ENCODE data around the gene SUGT1.
"Not testable (repeated sequence)": the region's sequence is repeated elsewhere in the genome, so short reads cannot be mapped to it uniquely, and the experiment has no call there.

The SUGT1 gene

GRCh38 chr13:52652196-52652979 is at the start of gene SUGT1:
Gene SUGT1 (plus strand): TSS chr13:52652836. CDS start chr13:52652921, 85 bp downstream.
- DNase-seq: peak; percentile 85

DNA sequence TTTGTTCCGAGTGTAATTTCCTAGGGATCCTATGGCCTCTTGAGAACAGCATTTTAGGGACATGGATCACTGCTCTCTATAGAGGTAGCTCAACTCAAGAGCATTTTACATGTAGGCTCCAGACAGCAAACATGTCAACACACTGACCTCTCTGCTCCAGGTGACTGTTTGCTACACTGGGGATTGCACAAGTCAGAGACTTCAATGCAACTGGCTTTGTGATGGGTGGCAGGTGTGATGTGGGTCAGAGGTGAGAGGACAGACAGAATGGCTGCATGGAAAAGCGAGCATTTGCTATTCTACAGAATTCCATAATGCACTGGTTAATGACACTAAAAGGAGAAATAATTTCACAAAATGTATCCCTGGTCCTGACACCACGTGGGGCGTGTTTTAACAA is 49.3 kb upstream of the SUGT1 start:
- DNase-seq: not testable (repeated sequence)

DNA sequence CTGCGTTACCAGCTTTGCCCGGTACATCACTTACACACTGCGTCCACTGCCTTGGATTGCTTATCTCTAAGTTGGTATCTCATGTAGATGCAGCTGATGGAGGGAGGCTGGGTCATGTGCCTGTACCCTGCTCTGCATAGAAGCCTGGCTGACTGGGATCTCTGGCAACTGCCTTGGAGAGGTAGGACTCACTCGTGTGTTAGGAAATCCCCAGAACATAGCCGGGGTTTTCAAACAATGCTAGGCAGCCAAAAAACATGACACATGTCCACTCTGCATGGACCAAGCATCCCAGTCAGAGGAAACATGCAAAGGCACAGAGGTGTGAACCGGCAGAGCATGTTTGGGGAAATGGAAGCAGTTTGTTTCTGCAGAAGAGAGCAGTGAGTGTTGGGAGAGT is 46.5 kb upstream of the SUGT1 start:
- DNase-seq: not testable (repeated sequence)

- not testable (repeated sequence) for DNase-seq
Observed at GRCh38 chr13:52606795-52607194, 45.8 kb upstream of the SUGT1 start.

DNA sequence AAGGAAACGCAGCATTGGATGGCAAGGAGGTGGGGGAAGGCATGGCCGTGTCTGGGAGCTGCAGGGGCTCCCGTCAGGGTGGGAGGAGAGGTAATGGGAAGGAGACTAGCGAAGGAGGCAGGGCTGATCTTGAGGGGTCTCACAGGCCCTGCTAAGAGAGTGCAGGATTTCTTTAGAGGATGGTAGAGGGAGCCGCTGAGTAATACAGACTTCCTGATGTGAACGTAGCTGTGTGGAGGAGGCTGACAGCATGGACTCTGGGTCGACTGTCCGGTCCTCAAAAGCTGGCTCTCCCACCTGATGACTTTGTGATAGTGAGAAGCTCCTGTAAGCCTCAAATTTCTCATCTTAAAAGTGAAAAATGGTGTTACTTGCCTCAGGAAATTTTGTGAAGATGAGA is 44.5 kb upstream of the SUGT1 start:
- DNase-seq: not testable (repeated sequence)

- peak; percentile 20 for DNase-seq
Observed at GRCh38 chr13:52609013-52609606, 43.5 kb upstream of the SUGT1 start.

GRCh38 chr13:52610158-52610557 is 42.5 kb upstream of the SUGT1 start:
- not testable (repeated sequence) for DNase-seq

GRCh38 chr13:52615134-52615801 is 37.4 kb upstream of the SUGT1 start:
- no peak for DNase-seq

DNA sequence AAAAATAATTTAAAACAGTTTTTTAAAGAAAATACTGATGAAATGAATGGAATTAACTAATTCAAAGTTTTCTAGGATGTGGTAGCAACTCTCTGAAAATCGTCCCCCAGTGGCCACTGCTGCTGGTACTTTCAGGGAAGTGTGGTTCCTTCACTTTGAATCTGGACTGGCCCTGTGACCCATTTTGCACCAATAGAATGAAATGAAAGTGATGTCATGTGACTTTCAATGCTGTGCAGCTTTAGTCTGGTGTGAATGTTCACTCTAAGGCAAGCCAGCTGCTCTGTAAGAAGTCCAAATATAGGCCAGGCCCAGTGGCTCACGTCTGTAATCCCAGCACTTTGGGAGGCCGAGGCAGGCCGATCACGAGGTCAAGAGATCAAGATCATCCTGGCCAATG is 36.8 kb upstream of the SUGT1 start:
- DNase-seq: no peak

DNA sequence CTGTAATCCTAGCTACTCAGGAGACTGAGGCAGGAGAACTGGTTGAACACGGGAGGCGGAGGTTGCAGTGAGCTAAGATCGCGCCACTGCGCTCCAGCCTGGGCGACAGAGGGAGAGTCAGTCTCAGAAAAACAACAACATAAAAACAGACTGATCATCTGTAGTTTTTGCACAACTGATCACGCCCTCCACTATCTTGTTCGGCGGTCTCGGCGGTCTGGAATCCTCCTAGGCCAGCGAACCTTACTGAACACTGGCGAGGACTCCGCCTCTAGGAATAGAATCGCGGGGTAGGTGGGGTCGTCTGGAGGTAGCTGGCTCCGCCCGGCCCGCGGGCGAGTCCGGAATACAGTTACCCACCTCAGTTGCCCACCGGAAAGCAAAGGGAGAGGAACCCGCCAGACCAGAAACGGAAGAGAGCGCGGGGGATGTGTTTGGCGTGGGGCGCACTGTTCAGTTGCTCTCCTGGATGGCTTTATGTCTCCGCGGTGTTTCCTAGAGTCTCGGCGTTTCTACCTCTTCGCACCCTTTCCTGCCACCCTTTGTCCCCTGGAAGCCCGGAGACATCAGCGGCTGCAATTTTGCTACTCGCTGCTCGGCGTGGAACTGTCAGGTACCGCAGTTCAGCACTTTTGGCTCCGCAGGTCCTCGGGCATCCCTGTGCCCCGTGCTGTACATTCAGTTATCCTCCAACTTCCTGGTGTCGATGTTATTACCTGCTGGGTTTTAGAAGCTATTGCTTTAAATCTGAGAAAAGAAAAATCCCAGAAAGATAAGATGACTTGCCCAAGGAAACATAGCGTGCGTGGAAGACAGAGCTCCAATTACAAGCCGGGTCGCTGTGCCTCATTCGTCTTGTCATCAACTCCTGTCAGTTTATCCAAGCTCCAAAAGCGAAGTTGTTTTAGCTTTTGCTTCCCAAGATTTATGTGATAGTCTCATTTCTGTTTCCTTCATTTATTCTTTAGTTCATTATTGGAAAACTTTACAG is 35.3 kb upstream of the SUGT1 start:
- peak; percentile 60 for DNase-seq

DNA sequence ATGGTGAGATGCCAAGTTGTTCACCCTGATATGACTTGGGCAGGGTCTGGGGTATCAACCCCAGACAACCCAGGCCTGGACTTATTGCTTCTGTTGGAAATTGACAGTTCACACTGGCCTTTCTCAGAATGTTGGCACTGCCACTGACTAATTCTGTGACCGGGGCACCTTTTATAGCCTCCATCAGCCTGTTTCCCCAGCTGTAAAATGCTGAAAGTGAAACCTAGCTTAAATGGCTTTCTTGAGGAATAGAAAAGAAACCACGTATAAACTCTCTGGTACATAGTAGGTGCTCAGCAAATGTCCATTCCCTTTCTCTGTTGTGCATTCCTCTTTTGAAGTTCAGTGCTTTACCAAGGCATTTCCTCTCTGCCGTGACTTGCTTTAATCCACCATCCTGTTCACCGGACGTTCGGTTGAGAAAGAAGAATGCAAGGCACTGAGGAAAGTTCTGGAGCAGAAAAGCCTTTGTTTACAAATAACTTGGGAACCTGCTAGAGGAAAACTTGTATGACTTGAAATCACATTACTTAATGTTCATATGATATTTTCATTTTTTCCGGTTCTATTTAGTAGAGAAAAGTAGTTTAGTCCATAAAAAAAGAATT is 21.4 kb upstream of the SUGT1 start:
- not testable (repeated sequence) for DNase-seq

- DNase-seq: no peak
Observed at GRCh38 chr13:52638666-52639328, 13.8 kb upstream of the SUGT1 start.

GRCh38 chr13:52642131-52642530 is 10.5 kb upstream of the SUGT1 start, which contains the start of gene HNRNPA1L2:
Gene HNRNPA1L2 (plus strand): TSS chr13:52642431. CDS start chr13:52642493, 62 bp downstream.
- no peak for DNase-seq

DNA sequence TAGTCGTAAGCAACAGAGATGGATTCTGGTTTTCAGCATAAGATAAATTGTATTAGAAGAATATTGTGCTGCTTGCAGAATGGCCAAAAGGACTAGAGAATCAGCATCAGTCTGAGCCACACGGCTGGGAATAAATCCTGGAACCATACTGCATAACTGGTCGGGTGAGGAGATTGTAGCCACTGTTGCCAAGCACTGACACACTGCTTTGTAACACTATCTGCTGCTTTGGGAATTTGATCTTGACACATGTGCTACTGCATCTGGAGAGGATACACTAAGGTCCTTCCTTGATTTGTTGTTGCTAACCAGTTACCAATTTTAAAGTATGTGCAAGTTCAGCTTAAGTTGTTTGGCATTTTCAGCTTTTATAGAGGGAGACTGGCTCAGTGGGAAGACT is 8.5 kb upstream of the SUGT1 start:
- peak; percentile 25 for DNase-seq

DNA sequence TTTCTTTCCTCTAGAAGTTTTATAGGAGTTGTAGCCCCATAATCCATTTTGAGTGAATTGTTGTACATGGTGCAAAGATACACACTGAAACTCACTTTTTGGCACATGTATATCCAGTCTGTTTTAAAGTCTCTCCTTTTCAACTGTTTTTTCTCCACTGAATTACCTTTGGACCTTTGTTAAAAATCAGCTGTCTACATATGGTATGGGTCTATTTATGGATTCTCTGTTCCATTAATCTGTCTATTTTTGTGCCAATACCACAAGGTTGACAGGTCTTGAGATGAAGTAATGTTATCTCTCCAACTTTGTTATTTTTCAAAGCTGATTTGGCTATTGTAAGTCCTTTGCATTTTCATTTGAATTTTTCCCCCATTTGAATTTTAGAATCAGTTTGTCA is 5.7 kb upstream of the SUGT1 start:
- no peak for DNase-seq

DNA sequence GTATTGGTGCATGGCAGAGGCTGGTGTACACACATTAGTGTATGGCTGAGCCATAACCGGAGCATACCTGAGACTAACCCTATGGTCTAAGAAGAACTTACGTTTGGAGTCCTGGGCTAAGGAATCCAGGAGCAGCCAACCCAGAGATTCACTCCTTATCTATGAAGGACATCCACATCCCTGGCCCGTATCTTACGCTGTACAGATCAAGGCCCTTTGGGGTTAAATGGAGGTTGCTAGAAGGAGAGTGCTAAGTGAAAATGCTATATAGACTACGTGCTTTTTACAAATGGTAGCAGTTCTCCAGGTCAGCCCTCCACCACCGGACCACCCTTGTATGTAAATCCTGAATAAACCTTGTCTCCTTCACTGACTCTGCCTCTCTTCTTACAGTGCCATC is 1.9 kb upstream of the SUGT1 start:
- no peak for DNase-seq

DNA sequence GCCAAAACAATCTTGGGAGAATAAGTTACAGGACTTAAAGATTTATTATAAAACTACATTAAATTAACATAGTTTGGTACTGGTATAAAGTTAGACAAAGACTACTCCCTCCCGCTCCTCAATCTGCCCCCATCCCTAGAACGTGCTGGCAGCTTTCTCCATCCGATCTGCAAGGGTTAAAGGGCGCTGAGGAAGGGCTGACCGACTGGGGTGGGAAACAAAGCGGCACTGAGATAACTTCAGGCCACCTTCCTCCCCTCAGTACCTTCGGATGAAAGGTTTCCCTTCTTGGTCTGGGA is 790 bp upstream of the SUGT1 start:
- DNase-seq: peak; percentile 55

- DNase-seq: no peak
Observed at GRCh38 chr13:52652980-52653303, 306 bp downstream of the SUGT1 start.

GRCh38 chr13:52659340-52659739 is 6.7 kb downstream of the SUGT1 start:
- DNase-seq: no peak

DNA sequence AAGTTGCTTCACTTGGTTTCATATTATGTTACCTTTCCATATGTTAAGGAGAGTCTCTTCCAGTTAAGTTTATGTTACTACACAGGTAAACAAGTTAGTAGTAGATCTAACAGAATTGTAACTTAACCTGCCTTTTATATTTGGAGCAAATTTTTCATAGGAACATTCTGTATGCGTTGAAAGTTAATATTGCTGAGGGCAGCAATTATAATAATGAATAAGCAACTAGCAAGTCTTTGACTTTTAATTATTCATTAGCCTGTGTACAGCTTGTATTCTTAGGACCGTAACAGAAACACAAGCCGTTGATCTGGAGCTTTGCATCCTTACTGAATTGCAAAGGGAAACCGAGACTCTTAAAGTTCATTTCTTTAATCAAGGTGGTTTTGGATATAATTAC is 11.6 kb downstream of the SUGT1 start:
- DNase-seq: no peak

GRCh38 chr13:52665325-52665724 is 12.7 kb downstream of the SUGT1 start:
- no peak for DNase-seq

DNA sequence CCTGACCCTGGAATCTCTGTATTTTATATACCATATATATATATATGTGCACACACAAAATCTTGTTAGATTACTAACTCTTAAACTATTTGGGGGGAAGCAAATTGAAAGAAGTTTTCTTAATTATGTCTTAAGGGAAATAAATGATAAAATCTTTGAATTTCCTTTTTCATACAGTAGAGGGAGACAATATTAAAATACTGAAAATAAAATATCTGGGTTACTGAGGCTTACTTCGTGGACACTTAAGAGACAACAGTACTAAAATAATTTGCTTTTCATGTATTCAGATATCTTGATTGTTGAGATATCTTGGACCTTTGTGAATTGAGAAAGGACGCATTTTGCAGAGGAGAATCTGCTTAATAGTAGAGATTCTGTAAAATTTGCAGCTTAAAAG is 17.0 kb downstream of the SUGT1 start:
- no peak for DNase-seq

All from NCI-H2029 (cell line).